Activated B cell treated with CpG ODN at 0.5 μM for 24 hours (primary cell): ENCODE data around the gene SLC12A9. TPM values are rescaled to one million over a fixed set of nuclear protein-coding genes. Genes with fewer than 3 reads are reported as not detected.

ENCODE experiments used
- ATAC-seq: fragments of 200-7000 bp; cut with Tn5 transposase; one replicate; pipeline ENCODE4 v1.10.0; 2021; ENCODE audit warnings: low read depth, mild to moderate bottlenecking, moderate library complexity
- CTCF ChIA-PET: fragments of 350-600 bp; sonication (Branson Sonifier 250); formaldehyde crosslinking; loops from one replicate; lab custom pipeline; 2021; ENCODE audit warnings: antibody characterized with exemption; lab: Charles Lee
- POLR2A ChIA-PET: fragments of 350-600 bp; sonication (Branson Sonifier 250); formaldehyde crosslinking; loops from one replicate; lab custom pipeline; 2021; ENCODE audit warnings: antibody characterized with exemption; lab: Charles Lee
- DNase-seq: peaks from one replicate; pipeline ENCODE4 v3.0.0; 2022
- H3K27ac Mint-ChIP-seq: one replicate; pipeline ENCODE4 v1.8.0; 2020; ENCODE audit warnings: mixed read lengths
- H3K27me3 Mint-ChIP-seq: one replicate; pipeline ENCODE4 v1.8.0; 2021; ENCODE audit warnings: mixed read lengths
- H3K36me3 Mint-ChIP-seq: one replicate; pipeline ENCODE4 v1.8.0; 2021; ENCODE audit warnings: low read depth, mixed read lengths
- H3K4me1 Mint-ChIP-seq: one replicate; pipeline ENCODE4 v1.8.0; 2021; ENCODE audit warnings: mixed read lengths
- H3K4me3 Mint-ChIP-seq: one replicate; pipeline ENCODE4 v1.8.0; 2020; ENCODE audit warnings: mild to moderate bottlenecking, mixed read lengths
- H3K9me3 Mint-ChIP-seq: one replicate; pipeline ENCODE4 v1.8.0; 2020; ENCODE audit warnings: mixed read lengths
- intact Hi-C: fragments of 100-400 bp; cut with micrococcal nuclease; formaldehyde crosslinking; loops from one replicate; pipeline ENCODE4 v1.15.1; 2024
- total RNA-seq: library from RNA; stranded (reverse); gene quantifications from 2 replicates; pipeline ENCODE4 v1.2.3, GENCODE V29; 2022
- TF ChIP-seq, protein P1 (sequence below): fragments of 200-600 bp; IDR thresholded peaks from one replicate; pipeline ENCODE4 v1.8.0; 2022; ENCODE audit warnings: antibody characterized with exemption, mild to moderate bottlenecking

Gene SLC12A9
- total RNA-seq, 1 donor from 2014 or later: 48.9 TPM

GRCh38 chr7:100865372-100865911 lies 12.9 kb downstream of the SLC12A9 start:
- no peak for ATAC-seq
- DNase-seq: no peak
- TF ChIP-seq, protein P1, sequence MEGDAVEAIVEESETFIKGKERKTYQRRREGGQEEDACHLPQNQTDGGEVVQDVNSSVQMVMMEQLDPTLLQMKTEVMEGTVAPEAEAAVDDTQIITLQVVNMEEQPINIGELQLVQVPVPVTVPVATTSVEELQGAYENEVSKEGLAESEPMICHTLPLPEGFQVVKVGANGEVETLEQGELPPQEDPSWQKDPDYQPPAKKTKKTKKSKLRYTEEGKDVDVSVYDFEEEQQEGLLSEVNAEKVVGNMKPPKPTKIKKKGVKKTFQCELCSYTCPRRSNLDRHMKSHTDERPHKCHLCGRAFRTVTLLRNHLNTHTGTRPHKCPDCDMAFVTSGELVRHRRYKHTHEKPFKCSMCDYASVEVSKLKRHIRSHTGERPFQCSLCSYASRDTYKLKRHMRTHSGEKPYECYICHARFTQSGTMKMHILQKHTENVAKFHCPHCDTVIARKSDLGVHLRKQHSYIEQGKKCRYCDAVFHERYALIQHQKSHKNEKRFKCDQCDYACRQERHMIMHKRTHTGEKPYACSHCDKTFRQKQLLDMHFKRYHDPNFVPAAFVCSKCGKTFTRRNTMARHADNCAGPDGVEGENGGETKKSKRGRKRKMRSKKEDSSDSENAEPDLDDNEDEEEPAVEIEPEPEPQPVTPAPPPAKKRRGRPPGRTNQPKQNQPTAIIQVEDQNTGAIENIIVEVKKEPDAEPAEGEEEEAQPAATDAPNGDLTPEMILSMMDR: no peak
- intact Hi-C loops: no loop called here
- no peaks in the 10 kb centered on the region for H3K27me3 Mint-ChIP-seq
- POLR2A ChIA-PET: interaction anchor here (0.6 to 1.3 kb wide), 2 partner anchors 9 to 13 kb away, joined by 3 to 4 read pairs; partner anchors contain the start of genes SLC12A9 and SRRT
- H3K9me3 Mint-ChIP-seq: no peaks in the 10 kb centered on the region
- H3K27ac Mint-ChIP-seq: peak overlapping the region; percentile 53
- no peak overlapping the region for H3K4me3 Mint-ChIP-seq
- peaks cover 38% of the 10 kb centered on the region for H3K36me3 Mint-ChIP-seq
- CTCF ChIA-PET: no interaction called here
- H3K4me1 Mint-ChIP-seq: peaks cover 22% of the 10 kb centered on the region

DNA sequence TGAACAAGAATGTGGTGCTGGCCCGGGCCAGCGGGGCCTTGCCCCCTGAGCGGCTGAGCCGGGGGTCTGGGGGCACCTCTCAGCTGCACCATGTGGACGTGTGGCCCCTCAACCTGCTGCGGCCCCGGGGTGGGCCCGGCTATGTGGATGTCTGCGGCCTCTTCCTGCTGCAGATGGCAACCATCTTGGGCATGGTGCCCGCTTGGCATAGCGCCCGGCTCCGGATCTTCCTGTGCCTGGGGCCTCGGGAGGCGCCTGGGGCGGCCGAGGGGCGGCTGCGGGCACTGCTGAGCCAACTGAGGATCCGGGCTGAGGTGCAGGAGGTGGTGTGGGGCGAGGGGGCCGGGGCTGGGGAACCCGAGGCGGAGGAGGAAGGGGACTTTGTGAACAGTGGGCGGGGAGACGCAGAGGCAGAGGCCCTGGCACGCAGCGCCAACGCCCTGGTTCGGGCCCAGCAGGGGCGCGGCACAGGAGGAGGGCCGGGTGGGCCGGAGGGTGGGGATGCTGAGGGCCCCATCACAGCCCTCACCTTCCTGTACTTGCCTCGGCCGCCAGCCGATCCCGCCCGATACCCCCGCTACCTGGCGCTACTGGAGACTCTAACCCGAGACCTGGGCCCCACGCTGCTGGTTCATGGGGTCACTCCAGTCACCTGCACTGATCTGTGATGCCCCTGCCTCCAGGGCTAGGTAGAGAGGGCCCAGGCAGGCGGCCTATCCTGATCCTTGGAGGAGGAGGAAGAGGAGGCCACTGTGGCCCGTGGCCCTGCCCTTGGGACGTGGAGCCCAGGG lies 13.6 kb downstream of the SLC12A9 start:
- Mint-ChIP-seq H3K4me1 (peaks cover 22% of the 10 kb centered on the region), H3K9me3 (no peaks in the 10 kb centered on the region), H3K27ac (peak overlapping the region; percentile 59), H3K27me3 (no peaks in the 10 kb centered on the region), H3K36me3 (peaks cover 34% of the 10 kb centered on the region), H3K4me3 (peak overlapping the region; percentile 85)
- intact Hi-C loops: no loop called here
- TF ChIP-seq, protein P1: no peak
- ChIA-PET CTCF (no interaction called here), POLR2A (interaction anchor here (0.6 to 1.5 kb wide), 5 partner anchors 9 to 437 kb away, joined by 3 to 9 read pairs (median 4); partner anchors contain the start of genes SLC12A9, SRRT and ZCWPW1)
- peak; percentile 57 for ATAC-seq
- no peak for DNase-seq

DNA sequence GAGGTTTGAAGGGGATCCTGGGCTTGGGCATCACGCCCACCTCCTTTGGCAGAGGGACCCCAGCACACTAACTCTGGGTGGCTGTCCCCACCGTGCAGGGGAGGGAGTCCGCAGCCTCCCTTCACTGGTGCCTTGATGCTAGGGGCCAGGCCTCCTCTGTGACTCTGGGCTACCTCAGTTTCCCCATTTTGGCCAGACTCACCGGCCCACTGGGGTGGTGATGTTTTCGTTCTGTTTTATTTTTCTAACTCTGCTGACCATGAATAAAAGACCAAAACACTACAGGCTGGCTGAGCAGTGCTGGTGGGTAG lies 14.2 kb downstream of the SLC12A9 start:
- no peak for ATAC-seq
- peaks cover 22% of the 10 kb centered on the region for H3K4me1 Mint-ChIP-seq
- peak overlapping the region; percentile 85 for H3K4me3 Mint-ChIP-seq
- H3K36me3 Mint-ChIP-seq: peaks cover 34% of the 10 kb centered on the region
- no peaks in the 10 kb centered on the region for H3K9me3 Mint-ChIP-seq
- ChIA-PET CTCF (no interaction called here), POLR2A (interaction anchor here (0.5 to 1.5 kb wide), 4 partner anchors 9 to 438 kb away, joined by 3 to 9 read pairs (median 6); partner anchors contain the start of genes SLC12A9, SRRT and ZCWPW1)
- TF ChIP-seq, protein P1: no peak
- peak overlapping the region; percentile 85 for H3K27ac Mint-ChIP-seq
- intact Hi-C loops: loop anchor here (1.0 kb wide), 1 partner anchor 13 kb away; no protein-coding TSS in a partner anchor
- no peak for DNase-seq
- no peaks in the 10 kb centered on the region for H3K27me3 Mint-ChIP-seq

GRCh38 chr7:100867040-100867775 lies 14.7 kb downstream of the SLC12A9 start, which contains the start of gene TRIP6:
Gene TRIP6 (plus strand): TSS chr7:100867387. CDS start chr7:100867498, 111 bp downstream.
- Mint-ChIP-seq H3K27ac (peak within 1 kb of the TSS; percentile 85), H3K9me3 (no peaks in the 10 kb centered on the region), H3K27me3 (no peaks in the 10 kb centered on the region), H3K4me3 (peak within 1 kb of the TSS; percentile 85), H3K36me3 (peaks cover 30% of the 10 kb centered on the region), H3K4me1 (peaks cover 22% of the 10 kb centered on the region)
- ATAC-seq (peak; percentile 59), DNase-seq (no peak)
- TF ChIP-seq, protein P1: no peak
- intact Hi-C loops: loop anchor here (1.0 kb wide), 1 partner anchor 14 kb away; no protein-coding TSS in a partner anchor
- ChIA-PET POLR2A (interaction anchor here (0.5 to 1.5 kb wide), 6 partner anchors 8 to 438 kb away, joined by 3 to 15 read pairs (median 6); partner anchors contain the start of genes FBXO24, LRCH4, SLC12A9 and SRRT), CTCF (no interaction called here)
